Fibroblast of skin of right biceps (primary cell): ENCODE measurements around the gene PI16.

Source experiments
- DNase-seq: peaks from one replicate; pipeline ENCODE4 v3.0.0-alpha.2; 2013

PI16 gene

GRCh38 chr6:36958775-36959554, 4.4 kb downstream of the PI16 start:
- no peak for DNase-seq

GRCh38 chr6:36959555-36960250, 5.2 kb downstream of the PI16 start:
- DNase-seq: no peak

- no peak for DNase-seq
These were observed 7.2 kb downstream of the PI16 start for GRCh38 chr6:36961441-36962435.

GRCh38 chr6:36962874-36963273, 8.3 kb downstream of the PI16 start:
- peak; percentile 46 for DNase-seq

- no peak for DNase-seq
These were observed 9.1 kb downstream of the PI16 start for GRCh38 chr6:36963451-36964290.

GRCh38 chr6:36964349-36964748, 9.8 kb downstream of the PI16 start:
- DNase-seq: no peak

GRCh38 chr6:36964908-36965307, 10.4 kb downstream of the PI16 start:
- no peak for DNase-seq

- no peak for DNase-seq
These were observed 12.8 kb downstream of the PI16 start for GRCh38 chr6:36967301-36967700.

- no peak for DNase-seq
These were observed 13.2 kb downstream of the PI16 start for GRCh38 chr6:36967757-36968156.

- DNase-seq: no peak
These were observed 13.9 kb downstream of the PI16 start for GRCh38 chr6:36968266-36968977.

GRCh38 chr6:36969240-36969691, 14.7 kb downstream of the PI16 start:
- no peak for DNase-seq

- DNase-seq: no peak
These were observed 15.7 kb downstream of the PI16 start for GRCh38 chr6:36969988-36970891.

GRCh38 chr6:36970892-36971842, 16.6 kb downstream of the PI16 start:
- DNase-seq: no peak

- no peak for DNase-seq
These were observed 17.6 kb downstream of the PI16 start for GRCh38 chr6:36971921-36972673.

GRCh38 chr6:36973190-36973589, 18.7 kb downstream of the PI16 start:
- no peak for DNase-seq

- no peak for DNase-seq
These were observed 19.1 kb downstream of the PI16 start for GRCh38 chr6:36973647-36974046.

GRCh38 chr6:36975231-36976006, 20.9 kb downstream of the PI16 start:
- no peak for DNase-seq

GRCh38 chr6:36976007-36976264, 21.4 kb downstream of the PI16 start:
- DNase-seq: no peak
